Type B pancreatic cell (in vitro differentiated cells): ENCODE results near the gene UBAC2. TPM values are rescaled to one million over a fixed set of nuclear protein-coding genes. Genes with fewer than 3 reads are reported as not detected.
A peak's percentile ranks its signal among the peaks of the same experiment; 100 is the strongest.

Experiments used
- DNase-seq: peaks from one replicate; pipeline ENCODE4 v3.0.0; 2021; ENCODE audit warnings: mixed read lengths; ENCODE audit not compliant: unreplicated experiment; ENCODE audit errors: extremely low spot score
- H3K27ac Mint-ChIP-seq: 2 replicates; pipeline ENCODE4 v1.8.0; 2021; ENCODE audit warnings: mild to moderate bottlenecking, mixed read lengths
- H3K27me3 Mint-ChIP-seq: 2 replicates; pipeline ENCODE4 v1.8.0; 2021; ENCODE audit warnings: mixed read lengths
- H3K36me3 Mint-ChIP-seq: 2 replicates; pipeline ENCODE4 v1.8.0; 2021; ENCODE audit warnings: mixed read lengths
- H3K4me1 Mint-ChIP-seq: one replicate; pipeline ENCODE4 v1.8.0; 2021; ENCODE audit warnings: mixed read lengths; ENCODE audit not compliant: unreplicated experiment
- H3K4me3 Mint-ChIP-seq: 2 replicates; pipeline ENCODE4 v1.8.0; 2021; ENCODE audit warnings: mild to moderate bottlenecking, mixed read lengths
- H3K9me3 Mint-ChIP-seq: 2 replicates; pipeline ENCODE4 v1.8.0; 2021; ENCODE audit warnings: mixed read lengths
- total RNA-seq: library from RNA; stranded (reverse); gene quantifications from 2 replicates; pipeline ENCODE4 v1.2.1, GENCODE V29; 2021; ENCODE audit warnings: low replicate concordance
- TF ChIP-seq, protein P1 (sequence below): fragments of 200-600 bp; sonication (generic); conservative IDR thresholded peaks from 2 replicates; pipeline ENCODE4 v1.5.0; 2021; ENCODE audit warnings: antibody characterized with exemption, mild to moderate bottlenecking

Gene UBAC2
- total RNA-seq, 1 donor from 2014 or later = 66.0 TPM

DNA sequence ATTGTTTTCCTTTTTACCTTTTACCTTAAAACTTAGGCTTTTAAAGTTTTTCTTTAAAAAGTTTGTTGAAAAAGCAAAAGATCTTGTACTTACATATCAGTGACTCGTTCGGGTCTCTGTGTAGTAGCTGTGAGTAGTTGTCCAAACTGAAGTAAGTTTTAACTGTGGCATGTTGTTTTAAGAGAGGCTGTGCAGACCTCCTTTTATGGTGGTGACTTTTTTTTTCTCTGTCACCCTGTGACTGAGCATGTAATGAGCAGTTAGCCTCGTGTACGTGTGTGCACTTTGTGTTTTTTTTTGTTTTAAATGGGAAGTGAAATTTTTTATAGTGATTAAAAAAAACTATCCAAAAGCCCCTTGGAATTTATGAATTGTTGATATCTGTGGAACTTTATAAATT lies 106.6 kb downstream of the UBAC2 start, which contains the start of gene GPR183:
Gene GPR183, minus strand, starts transcription at position 153 of the 400 bp plus-strand sequence. CDS start 11,254 bp downstream, outside the sequence.
- Mint-ChIP-seq H3K4me3 (no peak within 1 kb of the TSS), H3K4me1 (peaks cover 10% of the 10 kb centered on the region), H3K27ac (peak within 1 kb of the TSS; percentile 65), H3K9me3 (no peaks in the 10 kb centered on the region), H3K36me3 (peaks cover 25% of the 10 kb centered on the region), H3K27me3 (no peaks in the 10 kb centered on the region)
- TF ChIP-seq, protein P1, sequence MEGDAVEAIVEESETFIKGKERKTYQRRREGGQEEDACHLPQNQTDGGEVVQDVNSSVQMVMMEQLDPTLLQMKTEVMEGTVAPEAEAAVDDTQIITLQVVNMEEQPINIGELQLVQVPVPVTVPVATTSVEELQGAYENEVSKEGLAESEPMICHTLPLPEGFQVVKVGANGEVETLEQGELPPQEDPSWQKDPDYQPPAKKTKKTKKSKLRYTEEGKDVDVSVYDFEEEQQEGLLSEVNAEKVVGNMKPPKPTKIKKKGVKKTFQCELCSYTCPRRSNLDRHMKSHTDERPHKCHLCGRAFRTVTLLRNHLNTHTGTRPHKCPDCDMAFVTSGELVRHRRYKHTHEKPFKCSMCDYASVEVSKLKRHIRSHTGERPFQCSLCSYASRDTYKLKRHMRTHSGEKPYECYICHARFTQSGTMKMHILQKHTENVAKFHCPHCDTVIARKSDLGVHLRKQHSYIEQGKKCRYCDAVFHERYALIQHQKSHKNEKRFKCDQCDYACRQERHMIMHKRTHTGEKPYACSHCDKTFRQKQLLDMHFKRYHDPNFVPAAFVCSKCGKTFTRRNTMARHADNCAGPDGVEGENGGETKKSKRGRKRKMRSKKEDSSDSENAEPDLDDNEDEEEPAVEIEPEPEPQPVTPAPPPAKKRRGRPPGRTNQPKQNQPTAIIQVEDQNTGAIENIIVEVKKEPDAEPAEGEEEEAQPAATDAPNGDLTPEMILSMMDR = no peak
- DNase-seq = no peak

GRCh38 chr13:99307648-99308339 lies 107.1 kb downstream of the UBAC2 start:
- DNase-seq = no peak
- Mint-ChIP-seq H3K36me3 (peaks cover 29% of the 10 kb centered on the region), H3K4me1 (peaks cover 15% of the 10 kb centered on the region), H3K27ac (peak overlapping the region; percentile 65), H3K9me3 (no peaks in the 10 kb centered on the region), H3K27me3 (no peaks in the 10 kb centered on the region), H3K4me3 (no peak overlapping the region)
- TF ChIP-seq, protein P1 = no peak

DNA sequence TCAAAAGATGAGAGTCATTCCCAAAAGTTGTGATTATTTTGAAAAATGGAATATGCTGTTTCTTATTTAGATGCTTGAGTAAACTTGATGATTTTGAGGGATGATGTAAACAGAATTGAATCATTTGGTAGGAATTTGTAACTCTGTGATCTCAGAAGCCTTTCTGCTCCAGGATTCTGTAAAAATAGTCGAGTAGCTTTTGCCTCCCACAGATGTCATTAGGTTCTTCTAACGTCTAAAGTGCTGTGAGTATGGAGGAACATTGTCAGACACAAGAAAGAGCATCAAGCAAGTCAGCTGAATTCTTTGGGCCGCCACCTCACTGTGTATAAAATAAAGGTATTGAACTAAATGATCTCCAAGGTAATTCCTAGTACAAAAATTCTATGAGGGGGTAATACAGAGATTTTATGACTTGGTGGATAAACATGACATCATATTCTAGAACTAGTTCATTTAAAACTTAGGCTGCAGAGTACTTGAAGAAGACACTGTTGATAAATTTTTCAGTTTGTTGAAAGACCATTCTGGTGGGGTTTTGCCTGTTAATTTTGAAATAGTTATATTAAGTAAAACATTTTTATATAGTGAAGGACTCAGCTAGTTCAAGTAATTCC lies 107.9 kb downstream of the UBAC2 start:
- H3K36me3 Mint-ChIP-seq = peaks cover 31% of the 10 kb centered on the region
- no peaks in the 10 kb centered on the region for H3K27me3 Mint-ChIP-seq
- DNase-seq = no peak
- peaks cover 20% of the 10 kb centered on the region for H3K4me1 Mint-ChIP-seq
- H3K4me3 Mint-ChIP-seq = no peak overlapping the region
- TF ChIP-seq, protein P1 = no peak
- peak overlapping the region; percentile 65 for H3K27ac Mint-ChIP-seq
- no peaks in the 10 kb centered on the region for H3K9me3 Mint-ChIP-seq

GRCh38 chr13:99310382-99311031 lies 109.9 kb downstream of the UBAC2 start:
- Mint-ChIP-seq H3K27me3 (no peaks in the 10 kb centered on the region), H3K27ac (peak overlapping the region; percentile 25), H3K4me1 (peaks cover 22% of the 10 kb centered on the region), H3K4me3 (no peak overlapping the region), H3K36me3 (peaks cover 30% of the 10 kb centered on the region), H3K9me3 (no peaks in the 10 kb centered on the region)
- TF ChIP-seq, protein P1 = no peak
- DNase-seq = no peak

DNA sequence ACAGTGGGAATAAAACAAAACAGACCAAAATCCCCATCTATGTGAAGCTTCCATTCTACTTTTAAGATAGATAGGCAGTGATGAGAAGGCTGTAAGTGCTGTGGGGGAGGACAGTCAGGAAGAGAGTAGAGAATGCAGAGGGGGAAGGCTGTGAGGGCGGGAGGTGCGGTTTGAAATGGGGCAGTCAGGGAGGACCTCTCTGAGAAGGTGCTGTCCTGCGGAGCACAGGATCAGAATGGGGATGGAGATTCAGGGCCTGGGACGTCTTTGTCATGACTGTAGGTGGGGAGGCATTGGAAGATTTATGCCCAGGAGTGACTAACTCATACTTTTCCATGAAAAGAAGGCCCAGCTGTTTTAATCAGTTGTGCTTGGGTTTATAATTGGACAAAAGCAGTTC lies 110.5 kb downstream of the UBAC2 start:
- TF ChIP-seq, protein P1 = no peak
- DNase-seq = no peak
- H3K4me1 Mint-ChIP-seq = peaks cover 22% of the 10 kb centered on the region
- no peaks in the 10 kb centered on the region for H3K27me3 Mint-ChIP-seq
- H3K4me3 Mint-ChIP-seq = no peak overlapping the region
- peaks cover 31% of the 10 kb centered on the region for H3K36me3 Mint-ChIP-seq
- no peaks in the 10 kb centered on the region for H3K9me3 Mint-ChIP-seq
- H3K27ac Mint-ChIP-seq = peak overlapping the region; percentile 25
